TTC549 (cell line): ENCODE results near the gene IGF2R.

Experiments
- FAIRE-seq: peaks from 2 replicates; lab custom pipeline; 2012; peaks lifted over from hg19 to GRCh38; lab: Jason Lieb, UNC

Gene IGF2R

GRCh38 chr6:160051390-160051789 is 82.5 kb downstream of the IGF2R start:
- FAIRE-seq = no peak

- no peak for FAIRE-seq
These were observed 85.4 kb downstream of the IGF2R start for GRCh38 chr6:160054271-160054670.

GRCh38 chr6:160054913-160055312 is 86.0 kb downstream of the IGF2R start:
- no peak for FAIRE-seq

GRCh38 chr6:160055378-160055777 is 86.5 kb downstream of the IGF2R start:
- no peak for FAIRE-seq

- no peak for FAIRE-seq
These were observed 86.9 kb downstream of the IGF2R start for GRCh38 chr6:160055813-160056212.

- no peak for FAIRE-seq
These were observed 88.2 kb downstream of the IGF2R start for GRCh38 chr6:160057080-160057479.

- FAIRE-seq = no peak
These were observed 89.8 kb downstream of the IGF2R start for GRCh38 chr6:160058603-160059215.

GRCh38 chr6:160060221-160060620 is 91.3 kb downstream of the IGF2R start:
- no peak for FAIRE-seq

GRCh38 chr6:160060920-160061447 is 92.1 kb downstream of the IGF2R start:
- FAIRE-seq = no peak

- no peak for FAIRE-seq
These were observed 95.0 kb downstream of the IGF2R start for GRCh38 chr6:160063771-160064413.

GRCh38 chr6:160065200-160065599 is 96.3 kb downstream of the IGF2R start:
- FAIRE-seq = no peak

- FAIRE-seq = no peak
These were observed 98.7 kb downstream of the IGF2R start for GRCh38 chr6:160067564-160067963.

- FAIRE-seq = no peak
These were observed 99.5 kb downstream of the IGF2R start for GRCh38 chr6:160068346-160068745.

- FAIRE-seq = no peak
These were observed 100.2 kb downstream of the IGF2R start for GRCh38 chr6:160069050-160069454.

- FAIRE-seq = no peak
These were observed 100.6 kb downstream of the IGF2R start for GRCh38 chr6:160069459-160069858.

GRCh38 chr6:160070427-160070826 is 101.5 kb downstream of the IGF2R start:
- FAIRE-seq = no peak

- no peak for FAIRE-seq
These were observed 101.9 kb downstream of the IGF2R start for GRCh38 chr6:160070831-160071230.

- FAIRE-seq = no peak
These were observed 103.2 kb downstream of the IGF2R start for GRCh38 chr6:160071805-160072690.

GRCh38 chr6:160073272-160073671 is 104.4 kb downstream of the IGF2R start:
- no peak for FAIRE-seq

- no peak for FAIRE-seq
These were observed 107.1 kb downstream of the IGF2R start for GRCh38 chr6:160076009-160076408.

GRCh38 chr6:160077024-160077423 is 108.1 kb downstream of the IGF2R start:
- no peak for FAIRE-seq

GRCh38 chr6:160077526-160077925 is 108.6 kb downstream of the IGF2R start:
- no peak for FAIRE-seq
